Smooth muscle cell (in vitro differentiated cells): ENCODE results near the gene GSTM4. TPM values are rescaled to one million over a fixed set of nuclear protein-coding genes. Genes with fewer than 3 reads are reported as not detected.

ENCODE experiments used
- DNase-seq: peaks from one replicate; lab custom pipeline; 2025; ENCODE audit not compliant: unreplicated experiment; lab: John Stamatoyannopoulos, UW
- H2AFZ ChIP-seq: fragments of 200-600 bp; sonication (generic); 2 replicates; pipeline ENCODE4 v1.6.0; 2016; ENCODE audit warnings: antibody characterized with exemption, low read depth, mild to moderate bottlenecking
- H3F3A ChIP-seq: fragments of 200-600 bp; sonication (generic); 2 replicates; pipeline ENCODE4 v1.6.0; 2017; ENCODE audit warnings: antibody characterized with exemption, low read depth
- H3K27ac ChIP-seq: fragments of 200-600 bp; sonication (generic); 2 replicates; pipeline ENCODE4 v1.5.1; 2016; ENCODE audit warnings: low read depth, mild to moderate bottlenecking
- H3K27me3 ChIP-seq: fragments of 200-600 bp; sonication (generic); 2 replicates; pipeline ENCODE4 v1.6.1; 2016; ENCODE audit warnings: low read depth, mild to moderate bottlenecking
- H3K36me3 ChIP-seq: fragments of 200-600 bp; sonication (generic); 2 replicates; pipeline ENCODE4 v1.5.1; 2016; ENCODE audit warnings: low read depth
- H3K4me1 ChIP-seq: fragments of 200-600 bp; sonication (generic); 2 replicates; pipeline ENCODE4 v1.5.1; 2016; ENCODE audit warnings: low read depth
- H3K4me2 ChIP-seq: fragments of 200-600 bp; sonication (generic); 2 replicates; pipeline ENCODE4 v1.6.0; 2016; ENCODE audit warnings: mild to moderate bottlenecking
- H3K4me3 ChIP-seq: fragments of 200-600 bp; sonication (generic); 2 replicates; pipeline ENCODE4 v1.5.1; 2016; ENCODE audit warnings: mild to moderate bottlenecking
- H3K79me2 ChIP-seq: fragments of 200-600 bp; sonication (generic); 2 replicates; pipeline ENCODE4 v1.6.0; 2016; ENCODE audit warnings: low read depth, mild to moderate bottlenecking
- H3K9ac ChIP-seq: fragments of 200-600 bp; sonication (generic); 2 replicates; pipeline ENCODE4 v1.6.0; 2016; ENCODE audit warnings: low read depth
- H3K9me3 ChIP-seq: fragments of 200-600 bp; sonication (generic); replicated peaks from 2 replicates; pipeline ENCODE4 v1.5.1; 2016; ENCODE audit warnings: low read depth
- H4K20me1 ChIP-seq: fragments of 200-600 bp; sonication (generic); 2 replicates; pipeline ENCODE4 v1.6.0; 2016; ENCODE audit warnings: low read depth
- CTCF ChIP-seq: fragments of 200-600 bp; sonication (generic); IDR thresholded peaks from 2 replicates; pipeline ENCODE4 v1.5.1; 2017; ENCODE audit warnings: borderline replicate concordance, mild to moderate bottlenecking, antibody characterized with exemption; ENCODE audit not compliant: insufficient read depth, poor library complexity, severe bottlenecking
- WGBS: methylation state at CpG from one replicate; pipeline ENCODE4 v1.1.7; 2016; ENCODE audit warnings: low lambda C conversion rate; 5-methylcytosine and 5-hydroxymethylcytosine counted together
- polyA plus RNA-seq: library from polyadenylated mRNA; unstranded; fragments of >200 nt; fragmentation: Nextera tagmentation; extraction: Ambion mirVana; gene quantifications from 2 replicates; pipeline ENCODE4 v1.2.1, GENCODE V29; 2016
- total RNA-seq: library from RNA; depleted of rRNA; stranded (reverse); fragments of >200 nt; gene quantifications from 2 replicates; pipeline ENCODE4 v1.2.3, GENCODE V29; 2014

GSTM4 gene
- total and polyA plus RNA-seq, 2 experiments from 2014 or later, result 25.8 to 34.4 TPM

GRCh38 chr1:109654519-109654918 is 1.4 kb upstream of the GSTM4 start:
- Histone ChIP-seq H3K27me3 (peaks cover 16% of the 10 kb centered on the region), H3K27ac (no peak overlapping the region), H3K9ac (no peak overlapping the region), H3K4me2 (no peak overlapping the region), H3K4me1 (no peaks in the 10 kb centered on the region), H3F3A (no peaks in the 10 kb centered on the region), H3K36me3 (no peaks in the 10 kb centered on the region), H3K4me3 (no peak overlapping the region), H3K9me3 (no peaks in the 10 kb centered on the region), H2AFZ (no peak overlapping the region), H4K20me1 (no peaks in the 10 kb centered on the region), H3K79me2 (no peaks in the 10 kb centered on the region)
- no peak for TF ChIP-seq CTCF
- WGBS, result 88% methylated on average over 12 of the region's 12 CpGs
- DNase-seq, result no peak

GRCh38 chr1:109657395-109657794 is 1.5 kb downstream of the GSTM4 start:
- Histone ChIP-seq H3K27ac (no peak overlapping the region), H3K9ac (no peak overlapping the region), H3K36me3 (no peaks in the 10 kb centered on the region), H4K20me1 (no peaks in the 10 kb centered on the region), H3K4me1 (no peaks in the 10 kb centered on the region), H3K27me3 (peaks cover under 1% of the 10 kb centered on the region), H2AFZ (no peak overlapping the region), H3F3A (no peaks in the 10 kb centered on the region), H3K79me2 (no peaks in the 10 kb centered on the region), H3K9me3 (no peaks in the 10 kb centered on the region), H3K4me3 (no peak overlapping the region), H3K4me2 (no peak overlapping the region)
- DNase-seq, result no peak
- 100% methylated on average over 4 of the region's 4 CpGs for WGBS
- no peak for TF ChIP-seq CTCF

- 95% methylated on average over 7 of the region's 7 CpGs for WGBS
- Histone ChIP-seq H3K4me3 (no peak overlapping the region), H3K27ac (no peak overlapping the region), H3K4me1 (no peaks in the 10 kb centered on the region), H3K36me3 (no peaks in the 10 kb centered on the region), H3F3A (no peaks in the 10 kb centered on the region), H4K20me1 (no peaks in the 10 kb centered on the region), H3K9ac (no peak overlapping the region), H3K4me2 (no peak overlapping the region), H3K27me3 (no peaks in the 10 kb centered on the region), H3K79me2 (no peaks in the 10 kb centered on the region), H2AFZ (no peak overlapping the region), H3K9me3 (no peaks in the 10 kb centered on the region)
- no peak for DNase-seq
- no peak for TF ChIP-seq CTCF
Measured at GRCh38 chr1:109657970-109658369, 2.1 kb downstream of the GSTM4 start.

GRCh38 chr1:109658533-109659042 is 2.7 kb downstream of the GSTM4 start:
- no peak overlapping the region for H3K4me3 ChIP-seq
- DNase-seq, result no peak
- no peak overlapping the region for H3K27ac ChIP-seq
- H3K79me2 ChIP-seq, result no peaks in the 10 kb centered on the region
- no peak overlapping the region for H3K4me2 ChIP-seq
- no peak for TF ChIP-seq CTCF
- H3K9ac ChIP-seq, result no peak overlapping the region
- H3K27me3 ChIP-seq, result no peaks in the 10 kb centered on the region
- 60% methylated on average over 3 of the region's 3 CpGs for WGBS
- no peaks in the 10 kb centered on the region for H3K9me3 ChIP-seq
- H3K4me1 ChIP-seq, result no peaks in the 10 kb centered on the region
- no peaks in the 10 kb centered on the region for H3K36me3 ChIP-seq
- H2AFZ ChIP-seq, result no peak overlapping the region
- no peaks in the 10 kb centered on the region for H4K20me1 ChIP-seq
- H3F3A ChIP-seq, result no peaks in the 10 kb centered on the region
